ENCODE results near the gene ZSWIM1. TPM values are rescaled to one million over a fixed set of nuclear protein-coding genes. Genes with fewer than 3 reads are reported as not detected.
A peak's percentile ranks its signal among the peaks of the same experiment; 100 is the strongest.

The ZSWIM1 gene
- total and polyA plus RNA-seq, 2 of the 13 experiments (the other 11 are each of a cell fraction or from before 2014, with no cell fraction given): 9.5 to 11.7 TPM

GRCh38 chr20:45927071-45927878 lies 46.2 kb downstream of the ZSWIM1 start (continued):
- no peak for TF ChIP-seq SATB2 (CRISPR knock-in tag; IDR thresholded peaks at IDR 0.05)
- TF ChIP-seq ZFP36 (IDR thresholded peaks at IDR 0.05; ENCODE audit: borderline replicate concordance, low read depth, low read length, partially characterized antibody): peak; percentile 98
- no peak for TF ChIP-seq PBX2 (CRISPR knock-in tag; IDR thresholded peaks at IDR 0.05)
- TF ChIP-seq, protein P1, sequence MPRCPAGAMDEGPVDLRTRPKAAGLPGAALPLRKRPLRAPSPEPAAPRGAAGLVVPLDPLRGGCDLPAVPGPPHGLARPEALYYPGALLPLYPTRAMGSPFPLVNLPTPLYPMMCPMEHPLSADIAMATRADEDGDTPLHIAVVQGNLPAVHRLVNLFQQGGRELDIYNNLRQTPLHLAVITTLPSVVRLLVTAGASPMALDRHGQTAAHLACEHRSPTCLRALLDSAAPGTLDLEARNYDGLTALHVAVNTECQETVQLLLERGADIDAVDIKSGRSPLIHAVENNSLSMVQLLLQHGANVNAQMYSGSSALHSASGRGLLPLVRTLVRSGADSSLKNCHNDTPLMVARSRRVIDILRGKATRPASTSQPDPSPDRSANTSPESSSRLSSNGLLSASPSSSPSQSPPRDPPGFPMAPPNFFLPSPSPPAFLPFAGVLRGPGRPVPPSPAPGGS (CRISPR knock-in tag; IDR thresholded peaks at IDR 0.05): 0 out of 2 replicates have a peak, but pooled peaks have one; percentile 72
- TF ChIP-seq NCOA1 (CRISPR knock-in tag; IDR thresholded peaks at IDR 0.05): peak; percentile 26
- peak; percentile 99 for TF ChIP-seq ZNF18 (CRISPR knock-in tag; IDR thresholded peaks at IDR 0.05; ENCODE audit: insufficient replicate concordance)
- TF ChIP-seq, protein P2, sequence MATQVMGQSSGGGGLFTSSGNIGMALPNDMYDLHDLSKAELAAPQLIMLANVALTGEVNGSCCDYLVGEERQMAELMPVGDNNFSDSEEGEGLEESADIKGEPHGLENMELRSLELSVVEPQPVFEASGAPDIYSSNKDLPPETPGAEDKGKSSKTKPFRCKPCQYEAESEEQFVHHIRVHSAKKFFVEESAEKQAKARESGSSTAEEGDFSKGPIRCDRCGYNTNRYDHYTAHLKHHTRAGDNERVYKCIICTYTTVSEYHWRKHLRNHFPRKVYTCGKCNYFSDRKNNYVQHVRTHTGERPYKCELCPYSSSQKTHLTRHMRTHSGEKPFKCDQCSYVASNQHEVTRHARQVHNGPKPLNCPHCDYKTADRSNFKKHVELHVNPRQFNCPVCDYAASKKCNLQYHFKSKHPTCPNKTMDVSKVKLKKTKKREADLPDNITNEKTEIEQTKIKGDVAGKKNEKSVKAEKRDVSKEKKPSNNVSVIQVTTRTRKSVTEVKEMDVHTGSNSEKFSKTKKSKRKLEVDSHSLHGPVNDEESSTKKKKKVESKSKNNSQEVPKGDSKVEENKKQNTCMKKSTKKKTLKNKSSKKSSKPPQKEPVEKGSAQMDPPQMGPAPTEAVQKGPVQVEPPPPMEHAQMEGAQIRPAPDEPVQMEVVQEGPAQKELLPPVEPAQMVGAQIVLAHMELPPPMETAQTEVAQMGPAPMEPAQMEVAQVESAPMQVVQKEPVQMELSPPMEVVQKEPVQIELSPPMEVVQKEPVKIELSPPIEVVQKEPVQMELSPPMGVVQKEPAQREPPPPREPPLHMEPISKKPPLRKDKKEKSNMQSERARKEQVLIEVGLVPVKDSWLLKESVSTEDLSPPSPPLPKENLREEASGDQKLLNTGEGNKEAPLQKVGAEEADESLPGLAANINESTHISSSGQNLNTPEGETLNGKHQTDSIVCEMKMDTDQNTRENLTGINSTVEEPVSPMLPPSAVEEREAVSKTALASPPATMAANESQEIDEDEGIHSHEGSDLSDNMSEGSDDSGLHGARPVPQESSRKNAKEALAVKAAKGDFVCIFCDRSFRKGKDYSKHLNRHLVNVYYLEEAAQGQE (IDR thresholded peaks at IDR 0.05; ENCODE audit: borderline replicate concordance in 1 of 2, low read depth in 1 of 2, low read length in 2 of 2): 0 out of 4 replicates have a peak, but pooled peaks of 1 of the 2 experiments have one; percentile 33
- peak; percentile 99 for TF ChIP-seq PHF21A (CRISPR knock-in tag; IDR thresholded peaks at IDR 0.05)
- TF ChIP-seq SETDB1 (CRISPR knock-in tag; IDR thresholded peaks at IDR 0.05; ENCODE audit: borderline replicate concordance): no peak
- 0 out of 2 replicates have a peak, but pooled peaks have one; percentile 11 for TF ChIP-seq GATA4 (IDR thresholded peaks at IDR 0.05; ENCODE audit: borderline replicate concordance, low read depth)
- peak; percentile 43; the same call in 1 of the 2 replicates for TF ChIP-seq ZNF460 (CRISPR knock-in tag; IDR thresholded peaks at IDR 0.05; ENCODE audit: borderline replicate concordance)
- TF ChIP-seq AKAP8 (CRISPR knock-in tag; IDR thresholded peaks at IDR 0.05): peak; percentile 93
- peak; percentile 59 for TF ChIP-seq ZBTB20 (CRISPR knock-in tag; IDR thresholded peaks at IDR 0.05; ENCODE audit: borderline replicate concordance, low read depth)
- TF ChIP-seq ZSCAN29 (CRISPR knock-in tag; conservative IDR thresholded peaks at IDR 0.05): peak; percentile 85
- peak; percentile 99 for TF ChIP-seq RARA (CRISPR knock-in tag; IDR thresholded peaks at IDR 0.05)
- TF ChIP-seq, protein P3, sequence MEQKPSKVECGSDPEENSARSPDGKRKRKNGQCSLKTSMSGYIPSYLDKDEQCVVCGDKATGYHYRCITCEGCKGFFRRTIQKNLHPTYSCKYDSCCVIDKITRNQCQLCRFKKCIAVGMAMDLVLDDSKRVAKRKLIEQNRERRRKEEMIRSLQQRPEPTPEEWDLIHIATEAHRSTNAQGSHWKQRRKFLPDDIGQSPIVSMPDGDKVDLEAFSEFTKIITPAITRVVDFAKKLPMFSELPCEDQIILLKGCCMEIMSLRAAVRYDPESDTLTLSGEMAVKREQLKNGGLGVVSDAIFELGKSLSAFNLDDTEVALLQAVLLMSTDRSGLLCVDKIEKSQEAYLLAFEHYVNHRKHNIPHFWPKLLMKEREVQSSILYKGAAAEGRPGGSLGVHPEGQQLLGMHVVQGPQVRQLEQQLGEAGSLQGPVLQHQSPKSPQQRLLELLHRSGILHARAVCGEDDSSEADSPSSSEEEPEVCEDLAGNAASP (CRISPR knock-in tag; IDR thresholded peaks at IDR 0.05; ENCODE audit: borderline replicate concordance): peak; percentile 97
- 0 out of 2 replicates have a peak, but pooled peaks have one; percentile 3 for TF ChIP-seq ZFP82 (CRISPR knock-in tag; IDR thresholded peaks at IDR 0.05; ENCODE audit: borderline replicate concordance)
